K562 (cell line): ENCODE measurements around the gene HMX2. TPM values are rescaled to one million over a fixed set of nuclear protein-coding genes. Genes with fewer than 3 reads are reported as not detected.

Source experiments
- ARID1B ChIP-seq: fragments of 450-650 bp; IDR thresholded peaks from 2 replicates; pipeline ENCODE4 v1.6.1; 2016; ENCODE audit warnings: antibody characterized with exemption, mild to moderate bottlenecking, inconsistent platforms
- CBFA2T2 ChIP-seq: fragments of 450-650 bp; conservative IDR thresholded peaks from 2 replicates; pipeline ENCODE4 v1.6.1; 2017; ENCODE audit warnings: mild to moderate bottlenecking
- CBX5 ChIP-seq: IDR thresholded peaks from 2 replicates; pipeline ENCODE4 v1.6.1; 2014; ENCODE audit warnings: low read depth, borderline replicate concordance
- E4F1 ChIP-seq: fragments of 250-450 bp; sonication (Bioruptor Pico); IDR thresholded peaks from 2 replicates; pipeline ENCODE4 v1.5.0; 2021; ENCODE audit warnings: mild to moderate bottlenecking, borderline replicate concordance
- FOS ChIP-seq: IDR thresholded peaks from 3 replicates; pipeline ENCODE4 v1.6.1; 2011; ENCODE audit not compliant: insufficient read length; ENCODE audit errors: extremely low read depth
- KDM5B ChIP-seq: fragments of 200-600 bp; sonication (generic); IDR thresholded peaks from 2 replicates; pipeline ENCODE4 v1.6.1; 2012; ENCODE audit warnings: low read depth, mild to moderate bottlenecking, moderate library complexity, low read length, control low read depth, inconsistent platforms; ENCODE audit not compliant: insufficient replicate concordance
- MEIS2 ChIP-seq: fragments of 450-650 bp; IDR thresholded peaks from 2 replicates; pipeline ENCODE4 v1.6.1; 2014; ENCODE audit warnings: mild to moderate bottlenecking; ENCODE audit not compliant: partially characterized antibody
- REST ChIP-seq, 2 experiments: fragments of 450-650 bp; formaldehyde crosslinking in 1 of 2; IDR thresholded peaks; 2 replicates each; pipeline versions ENCODE4 v1.4.0 to v1.6.1; 2014 to 2020; ENCODE audit warnings: mild to moderate bottlenecking in 2 of 2, borderline replicate concordance in 1 of 2, low read depth in 1 of 2
- SNAPC5 ChIP-seq: fragments of 250-450 bp; sonication (Bioruptor Pico); IDR thresholded peaks from 2 replicates; pipeline ENCODE4 v1.8.0; 2021; ENCODE audit warnings: moderate library complexity, mild to moderate bottlenecking, inconsistent platforms
- TEAD4 ChIP-seq, 2 experiments: sonication (generic) in 1 of 2; formaldehyde crosslinking in 1 of 2; IDR thresholded peaks; 2 replicates each; pipeline versions ENCODE4 v1.6.1 to v1.8.0; 2012 to 2022; ENCODE audit warnings: borderline replicate concordance in 1 of 2, inconsistent platforms in 1 of 2, low read length in 1 of 2, mild to moderate bottlenecking in 1 of 2, missing genetic modification reagents in 1 of 2
- VEZF1 ChIP-seq: fragments of 200-800 bp; sonication (Bioruptor generic); IDR thresholded peaks from 2 replicates; pipeline ENCODE4 v1.6.1; 2017; ENCODE audit warnings: missing genetic modification characterization, missing compliant biosample characterization
- YY1 ChIP-seq, 3 experiments: IDR thresholded peaks; 2 replicates each; pipeline ENCODE4 v1.6.1; 2011; ENCODE audit warnings: low read length in 2 of 3, mild to moderate bottlenecking in 2 of 3, moderate library complexity in 2 of 3, borderline replicate concordance in 1 of 3, control low read depth in 1 of 3, low read depth in 1 of 3; ENCODE audit not compliant: insufficient read depth in 3 of 3, insufficient replicate concordance in 2 of 3, control insufficient read depth in 1 of 3, insufficient read length in 1 of 3; ENCODE audit errors: extremely low read depth in 1 of 3
- ZNF12 ChIP-seq: sonication (generic); formaldehyde crosslinking; IDR thresholded peaks from 2 replicates; pipeline ENCODE4 v1.4.0; 2020; ENCODE audit warnings: mild to moderate bottlenecking, missing genetic modification reagents
- polyA plus RNA-seq, 8 experiments: library from polyadenylated mRNA; depleted of rRNA in 4 of 8; stranded (reverse) in 5 of 8; unstranded in 3 of 8; fragments of >200 nt; fragmentation: Nextera tagmentation in 2 of 8; fragmentation: Illumina TruSeq in 1 of 8; extraction: Ambion mirVana in 2 of 8; extraction: Trizol in 1 of 8; gene quantifications; 2 replicates each; pipeline versions ENCODE4 v1.2.1 to v1.2.3, GENCODE V29; 2011 to 2014; ENCODE audit warnings: inconsistent platforms in 1 of 8, missing spikeins in 1 of 8
- total RNA-seq, 7 experiments: library from RNA; depleted of rRNA in 6 of 7; stranded (reverse); fragments of >200 nt in 6 of 7; fragmentation: Illumina TruSeq in 2 of 7; extraction: Trizol in 2 of 7; gene quantifications; 2 replicates each; pipeline versions ENCODE4 v1.2.1 to v1.2.3, GENCODE V29; 2011 to 2021; ENCODE audit warnings: low replicate concordance in 1 of 7

HMX2 gene
- total and polyA plus RNA-seq, 9 of the 15 experiments (the other 6 are each of a cell fraction or from before 2014, with no cell fraction given), result 0.07 to 0.58 (median 0.09) TPM; not detected in 2

GRCh38 chr10:123139521-123140163 lies 8.3 kb upstream of the HMX2 start (continued):
- TF ChIP-seq SNAPC5 (CRISPR knock-in tag) (no peak), MEIS2 (peak; percentile 26), FOS (no peak), E4F1 (CRISPR knock-in tag) (no peak), CBX5 (no peak), REST (IDR thresholded peaks at IDR 0.05; ENCODE audit: borderline replicate concordance) (peak; percentile 38), REST (CRISPR knock-in tag; IDR thresholded peaks at IDR 0.05; ENCODE audit: low read depth) (no peak), KDM5B (peak; percentile 42), ZNF12 (no peak), YY1 (IDR thresholded peaks at IDR 0.05; ENCODE audit: borderline replicate concordance in 1 of 3, control insufficient read depth in 1 of 3, extremely low read depth in 1 of 3, insufficient read depth in 3 of 3, insufficient read length in 1 of 3, insufficient replicate concordance in 2 of 3, low read depth in 1 of 3, low read length in 2 of 3) (peak in 1 of 3 experiments; percentile 23), CBFA2T2 (peak; percentile 63), VEZF1 (CRISPR knock-in tag) (peak; percentile 39; the same call in 1 of the 2 replicates), TEAD4 (IDR thresholded peaks at IDR 0.05; ENCODE audit: low read length) (peak; percentile 77), TEAD4 (CRISPR knock-in tag; IDR thresholded peaks at IDR 0.05; ENCODE audit: borderline replicate concordance) (no peak), ARID1B (peak; percentile 72)
